ENCODE measurements around the gene A1CF.
"Not testable (repeated sequence)": the region's sequence is repeated elsewhere in the genome, so short reads cannot be mapped to it uniquely, and the experiment has no call there.

The A1CF gene

GRCh38 chr10:50908366-50908765 is 22.9 kb upstream of the A1CF start:
- no peak overlapping the region for H3K27ac ChIP-seq (ENCODE audit: low read depth, low read length)
- H3K27me3 ChIP-seq (ENCODE audit: control insufficient read depth in 5 of 5, insufficient read depth in 4 of 5, low read length in 5 of 5): no peaks in the 10 kb centered on the region
- no peaks in the 10 kb centered on the region for H3K4me1 ChIP-seq (ENCODE audit: control insufficient read depth in 5 of 5, insufficient read depth in 5 of 5, low read length in 5 of 5)
- H3K36me3 ChIP-seq (ENCODE audit: control insufficient read depth in 5 of 5, insufficient read depth in 5 of 5, low read length in 5 of 5): no peaks in the 10 kb centered on the region
- H3K9ac ChIP-seq (ENCODE audit: low read length in 5 of 5): no peak overlapping the region
- no peak overlapping the region for H3K4me3 ChIP-seq (ENCODE audit: low read depth in 1 of 5, low read length in 5 of 5)
- no peaks in the 10 kb centered on the region for H3K9me3 ChIP-seq (ENCODE audit: control insufficient read depth in 5 of 5, low read length in 5 of 5)

GRCh38 chr10:50905797-50906196 is 20.4 kb upstream of the A1CF start:
- H3K27me3 ChIP-seq (ENCODE audit: control insufficient read depth in 5 of 5, insufficient read depth in 4 of 5, low read length in 5 of 5); H3K9ac ChIP-seq (ENCODE audit: low read length in 5 of 5); H3K36me3 ChIP-seq (ENCODE audit: control insufficient read depth in 5 of 5, insufficient read depth in 5 of 5, low read length in 5 of 5); H3K9me3 ChIP-seq (ENCODE audit: control insufficient read depth in 5 of 5, low read length in 5 of 5); H3K4me3 ChIP-seq (ENCODE audit: low read depth in 1 of 5, low read length in 5 of 5); H3K27ac ChIP-seq (ENCODE audit: low read depth, low read length); H3K4me1 ChIP-seq (ENCODE audit: control insufficient read depth in 5 of 5, insufficient read depth in 5 of 5, low read length in 5 of 5): not testable (repeated sequence)

GRCh38 chr10:50896721-50897120 is 11.3 kb upstream of the A1CF start:
- no peaks in the 10 kb centered on the region for H3K27me3 ChIP-seq (ENCODE audit: control insufficient read depth in 5 of 5, insufficient read depth in 4 of 5, low read length in 5 of 5)
- H3K9me3 ChIP-seq (ENCODE audit: control insufficient read depth in 5 of 5, low read length in 5 of 5): no peaks in the 10 kb centered on the region
- H3K36me3 ChIP-seq (ENCODE audit: control insufficient read depth in 5 of 5, insufficient read depth in 5 of 5, low read length in 5 of 5): no peaks in the 10 kb centered on the region
- no peaks in the 10 kb centered on the region for H3K4me1 ChIP-seq (ENCODE audit: control insufficient read depth in 5 of 5, insufficient read depth in 5 of 5, low read length in 5 of 5)
- no peak overlapping the region for H3K27ac ChIP-seq (ENCODE audit: low read depth, low read length)
- no peak overlapping the region for H3K4me3 ChIP-seq (ENCODE audit: low read depth in 1 of 5, low read length in 5 of 5)
- H3K9ac ChIP-seq (ENCODE audit: low read length in 5 of 5): no peak overlapping the region

- no peaks in the 10 kb centered on the region for H3K36me3 ChIP-seq (ENCODE audit: control insufficient read depth in 5 of 5, insufficient read depth in 5 of 5, low read length in 5 of 5)
- H3K4me3 ChIP-seq (ENCODE audit: low read depth in 1 of 5, low read length in 5 of 5): no peak overlapping the region
- H3K4me1 ChIP-seq (ENCODE audit: control insufficient read depth in 5 of 5, insufficient read depth in 5 of 5, low read length in 5 of 5): no peaks in the 10 kb centered on the region
- H3K9ac ChIP-seq (ENCODE audit: low read length in 5 of 5): no peak overlapping the region
- H3K9me3 ChIP-seq (ENCODE audit: control insufficient read depth in 5 of 5, low read length in 5 of 5): no peaks in the 10 kb centered on the region
- no peaks in the 10 kb centered on the region for H3K27me3 ChIP-seq (ENCODE audit: control insufficient read depth in 5 of 5, insufficient read depth in 4 of 5, low read length in 5 of 5)
- no peak overlapping the region for H3K27ac ChIP-seq (ENCODE audit: low read depth, low read length)
These were observed 8.9 kb upstream of the A1CF start for GRCh38 chr10:50894312-50894711.

DNA sequence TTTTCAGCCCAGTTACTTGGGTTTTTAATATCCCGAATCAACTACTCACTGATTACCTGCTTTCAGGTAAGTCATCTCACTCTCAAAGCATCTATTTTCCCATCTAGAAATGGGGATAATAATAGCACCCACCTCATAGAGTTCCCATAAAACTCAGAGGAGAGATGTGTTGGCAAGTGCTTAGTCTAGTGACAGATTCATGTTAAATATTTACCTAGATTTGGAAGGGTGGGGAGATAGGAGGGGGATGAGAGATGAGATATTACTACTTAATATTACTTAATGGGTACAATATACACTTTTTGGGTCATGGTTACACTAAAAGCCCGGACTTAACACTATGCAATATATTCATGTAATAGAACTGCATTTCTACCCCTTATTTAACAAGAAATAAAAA is 7.0 kb upstream of the A1CF start:
- no peaks in the 10 kb centered on the region for H3K27me3 ChIP-seq (ENCODE audit: control insufficient read depth in 5 of 5, insufficient read depth in 4 of 5, low read length in 5 of 5)
- H3K4me3 ChIP-seq (ENCODE audit: low read depth in 1 of 5, low read length in 5 of 5): no peak overlapping the region
- no peaks in the 10 kb centered on the region for H3K4me1 ChIP-seq (ENCODE audit: control insufficient read depth in 5 of 5, insufficient read depth in 5 of 5, low read length in 5 of 5)
- no peak overlapping the region for H3K9ac ChIP-seq (ENCODE audit: low read length in 5 of 5)
- H3K9me3 ChIP-seq (ENCODE audit: control insufficient read depth in 5 of 5, low read length in 5 of 5): no peaks in the 10 kb centered on the region
- no peaks in the 10 kb centered on the region for H3K36me3 ChIP-seq (ENCODE audit: control insufficient read depth in 5 of 5, insufficient read depth in 5 of 5, low read length in 5 of 5)
- no peak overlapping the region for H3K27ac ChIP-seq (ENCODE audit: low read depth, low read length)

DNA sequence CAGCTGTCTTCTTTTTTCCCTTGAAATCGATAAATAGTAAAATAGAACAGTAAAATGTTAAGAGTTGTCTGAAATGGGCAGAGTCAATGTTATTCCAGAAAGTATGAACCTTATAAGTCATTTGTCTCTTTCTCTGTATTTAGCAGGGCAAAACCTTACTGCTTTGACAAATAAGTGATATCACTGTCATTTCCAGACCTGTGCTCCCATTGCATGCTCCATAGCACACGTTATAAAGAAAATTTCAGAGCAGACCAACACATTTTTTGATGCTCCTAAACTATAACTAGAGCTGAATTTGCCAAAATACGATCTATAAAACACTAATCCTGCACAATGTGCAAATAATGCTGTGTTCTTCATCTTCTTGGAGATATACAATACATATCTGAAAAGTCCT is 1.1 kb downstream of the A1CF start:
- Histone ChIP-seq H3K36me3 (ENCODE audit: control insufficient read depth in 5 of 5, insufficient read depth in 5 of 5, low read length in 5 of 5) (no peaks in the 10 kb centered on the region), H3K9ac (ENCODE audit: low read length in 5 of 5) (no peak overlapping the region), H3K4me3 (ENCODE audit: low read depth in 1 of 5, low read length in 5 of 5) (no peak overlapping the region), H3K27me3 (ENCODE audit: control insufficient read depth in 5 of 5, insufficient read depth in 4 of 5, low read length in 5 of 5) (no peaks in the 10 kb centered on the region), H3K27ac (ENCODE audit: low read depth, low read length) (no peak overlapping the region), H3K4me1 (ENCODE audit: control insufficient read depth in 5 of 5, insufficient read depth in 5 of 5, low read length in 5 of 5) (no peaks in the 10 kb centered on the region), H3K9me3 (ENCODE audit: control insufficient read depth in 5 of 5, low read length in 5 of 5) (no peaks in the 10 kb centered on the region)

DNA sequence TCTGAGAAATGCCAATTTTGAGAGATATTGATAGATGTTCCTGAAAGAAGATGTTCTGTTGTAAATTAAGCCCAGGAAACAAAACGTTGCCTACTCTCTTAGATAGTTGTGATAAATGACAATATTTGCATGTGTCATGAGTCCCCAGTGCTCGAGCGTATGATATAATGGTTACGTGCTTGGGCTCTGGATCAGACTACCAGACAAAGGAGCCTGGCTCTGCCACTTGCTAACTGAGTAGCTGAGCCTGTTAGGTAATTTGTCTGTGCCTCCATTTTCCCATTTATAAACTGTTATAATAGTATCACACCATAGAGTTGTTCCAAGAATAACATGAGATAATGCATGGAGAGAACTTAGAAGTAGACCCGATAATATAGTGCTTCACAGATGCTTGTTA is 1.8 kb downstream of the A1CF start:
- Histone ChIP-seq H3K4me1 (ENCODE audit: control insufficient read depth in 5 of 5, insufficient read depth in 5 of 5, low read length in 5 of 5) (no peaks in the 10 kb centered on the region), H3K9me3 (ENCODE audit: control insufficient read depth in 5 of 5, low read length in 5 of 5) (no peaks in the 10 kb centered on the region), H3K27ac (ENCODE audit: low read depth, low read length) (no peak overlapping the region), H3K9ac (ENCODE audit: low read length in 5 of 5) (no peak overlapping the region), H3K27me3 (ENCODE audit: control insufficient read depth in 5 of 5, insufficient read depth in 4 of 5, low read length in 5 of 5) (no peaks in the 10 kb centered on the region), H3K4me3 (ENCODE audit: low read depth in 1 of 5, low read length in 5 of 5) (no peak overlapping the region), H3K36me3 (ENCODE audit: control insufficient read depth in 5 of 5, insufficient read depth in 5 of 5, low read length in 5 of 5) (no peaks in the 10 kb centered on the region)

DNA sequence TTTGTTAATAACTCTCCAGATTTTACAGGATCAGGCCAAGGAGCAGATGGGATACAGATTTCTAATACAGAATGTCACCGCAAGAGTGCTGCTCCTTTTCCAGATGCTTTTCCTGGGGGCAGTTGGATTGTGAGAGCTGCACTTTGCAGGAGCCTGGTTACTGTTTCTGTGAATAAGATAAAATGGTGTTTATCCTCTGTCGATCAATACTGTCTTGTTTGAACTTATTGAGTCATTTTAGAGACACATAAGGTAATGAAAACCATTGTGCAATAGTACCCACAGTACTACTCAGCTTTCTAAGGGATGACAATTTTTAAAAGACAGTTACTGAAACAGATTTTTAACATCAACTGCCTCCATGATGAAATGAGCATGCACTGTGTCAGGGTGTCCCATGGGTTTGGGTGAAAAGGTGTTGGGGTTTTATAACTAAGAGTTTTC is 2.9 kb downstream of the A1CF start:
- no peak overlapping the region for H3K27ac ChIP-seq (ENCODE audit: low read depth, low read length)
- H3K4me3 ChIP-seq (ENCODE audit: low read depth in 1 of 5, low read length in 5 of 5): no peak overlapping the region
- H3K36me3 ChIP-seq (ENCODE audit: control insufficient read depth in 5 of 5, insufficient read depth in 5 of 5, low read length in 5 of 5): no peaks in the 10 kb centered on the region
- H3K4me1 ChIP-seq (ENCODE audit: control insufficient read depth in 5 of 5, insufficient read depth in 5 of 5, low read length in 5 of 5): no peaks in the 10 kb centered on the region
- H3K9ac ChIP-seq (ENCODE audit: low read length in 5 of 5): no peak overlapping the region
- H3K9me3 ChIP-seq (ENCODE audit: control insufficient read depth in 5 of 5, low read length in 5 of 5): no peaks in the 10 kb centered on the region
- H3K27me3 ChIP-seq (ENCODE audit: control insufficient read depth in 5 of 5, insufficient read depth in 4 of 5, low read length in 5 of 5): no peaks in the 10 kb centered on the region

GRCh38 chr10:50881046-50881445 is 4.4 kb downstream of the A1CF start:
- not testable (repeated sequence) for H3K4me3 ChIP-seq (ENCODE audit: low read depth in 1 of 5, low read length in 5 of 5); H3K4me1 ChIP-seq (ENCODE audit: control insufficient read depth in 5 of 5, insufficient read depth in 5 of 5, low read length in 5 of 5); H3K27ac ChIP-seq (ENCODE audit: low read depth, low read length); H3K27me3 ChIP-seq (ENCODE audit: control insufficient read depth in 5 of 5, insufficient read depth in 4 of 5, low read length in 5 of 5); H3K36me3 ChIP-seq (ENCODE audit: control insufficient read depth in 5 of 5, insufficient read depth in 5 of 5, low read length in 5 of 5); H3K9me3 ChIP-seq (ENCODE audit: control insufficient read depth in 5 of 5, low read length in 5 of 5); H3K9ac ChIP-seq (ENCODE audit: low read length in 5 of 5)

GRCh38 chr10:50876429-50876828 is 9.0 kb downstream of the A1CF start:
- no peaks in the 10 kb centered on the region for H3K36me3 ChIP-seq (ENCODE audit: control insufficient read depth in 5 of 5, insufficient read depth in 5 of 5, low read length in 5 of 5)
- H3K4me3 ChIP-seq (ENCODE audit: low read depth in 1 of 5, low read length in 5 of 5): no peak overlapping the region
- H3K27ac ChIP-seq (ENCODE audit: low read depth, low read length): no peak overlapping the region
- no peaks in the 10 kb centered on the region for H3K27me3 ChIP-seq (ENCODE audit: control insufficient read depth in 5 of 5, insufficient read depth in 4 of 5, low read length in 5 of 5)
- H3K9me3 ChIP-seq (ENCODE audit: control insufficient read depth in 5 of 5, low read length in 5 of 5): no peaks in the 10 kb centered on the region
- H3K9ac ChIP-seq (ENCODE audit: low read length in 5 of 5): no peak overlapping the region
- H3K4me1 ChIP-seq (ENCODE audit: control insufficient read depth in 5 of 5, insufficient read depth in 5 of 5, low read length in 5 of 5): no peaks in the 10 kb centered on the region

DNA sequence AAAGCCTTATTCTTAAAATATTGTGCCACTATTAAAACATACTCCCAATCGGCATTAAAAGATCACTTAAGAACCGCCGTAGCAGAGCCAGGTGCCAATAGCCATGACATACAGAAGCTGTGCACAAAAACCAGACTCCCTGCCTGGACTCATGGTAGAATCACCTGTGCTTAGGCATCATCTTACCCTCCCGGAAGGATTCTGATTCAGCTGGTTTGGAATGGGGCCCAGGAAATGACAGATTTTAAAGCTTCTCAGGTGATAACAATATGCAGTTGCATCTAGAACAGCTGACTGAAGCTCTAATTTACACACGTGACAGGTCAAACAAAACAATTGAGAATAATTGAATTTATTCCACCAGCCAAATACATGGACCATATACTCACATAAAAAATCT is 10.7 kb downstream of the A1CF start:
- no peak overlapping the region for H3K27ac ChIP-seq (ENCODE audit: low read depth, low read length)
- H3K9ac ChIP-seq (ENCODE audit: low read length in 5 of 5): no peak overlapping the region
- no peaks in the 10 kb centered on the region for H3K36me3 ChIP-seq (ENCODE audit: control insufficient read depth in 5 of 5, insufficient read depth in 5 of 5, low read length in 5 of 5)
- no peaks in the 10 kb centered on the region for H3K9me3 ChIP-seq (ENCODE audit: control insufficient read depth in 5 of 5, low read length in 5 of 5)
- no peaks in the 10 kb centered on the region for H3K27me3 ChIP-seq (ENCODE audit: control insufficient read depth in 5 of 5, insufficient read depth in 4 of 5, low read length in 5 of 5)
- H3K4me1 ChIP-seq (ENCODE audit: control insufficient read depth in 5 of 5, insufficient read depth in 5 of 5, low read length in 5 of 5): no peaks in the 10 kb centered on the region
- H3K4me3 ChIP-seq (ENCODE audit: low read depth in 1 of 5, low read length in 5 of 5): no peak overlapping the region

All from subcutaneous abdominal adipose tissue (tissue), 5 donors.